ENCODE data around the gene NR2E1. TPM values are rescaled to one million over a fixed set of nuclear protein-coding genes. Genes with fewer than 3 reads are reported as not detected.

Gene NR2E1
- total and polyA plus RNA-seq, 10 of the 15 experiments (the other 5 are each of a cell fraction or from before 2014, with no cell fraction given) = not detected

GRCh38 chr6:108200631-108201030 lies 34.8 kb downstream of the NR2E1 start:
- in situ Hi-C loops (cut with MboI) = no loop called here
- ChIA-PET CTCF (no interaction called here), RAD21 (ENCODE audit: unreplicated experiment) (no interaction called here), SMC1A (ENCODE audit: uncharacterized antibody, unreplicated experiment) (interaction anchor here (0.6 to 0.7 kb wide), 2 partner anchors 23 to 129 kb away, joined by 3 read pairs; no protein-coding TSS in a partner anchor), POLR2A (no interaction called here)
- Histone ChIP-seq H3K36me3 (ENCODE audit: control insufficient read depth in 2 of 2, insufficient read depth in 2 of 2, low read length in 1 of 2) (no peaks in the 10 kb centered on the region), H3K4me1 (ENCODE audit: control insufficient read depth, insufficient read depth, low read length) (peaks cover 4% of the 10 kb centered on the region; the same call in 1 of the 2 replicates), H3K4me3 (no peak overlapping the region), H3K27ac (ENCODE audit: control insufficient read depth, insufficient read depth) (no peak overlapping the region), H3K4me2 (ENCODE audit: control insufficient read depth, insufficient read depth) (no peak overlapping the region), H4K20me1 (ENCODE audit: control insufficient read depth, insufficient read depth) (no peaks in the 10 kb centered on the region), H3K79me2 (ENCODE audit: control insufficient read depth, insufficient read depth, low read length) (no peaks in the 10 kb centered on the region), H3K27me3 (replicated peaks in 1 of 2; ENCODE audit: control insufficient read depth in 2 of 2, insufficient read depth in 2 of 2, low read length in 1 of 2) (no peaks in the 10 kb centered on the region), H3K9ac (ENCODE audit: control insufficient read depth, insufficient read depth, low read length) (no peak overlapping the region), H3K9me3 (replicated peaks; ENCODE audit: control insufficient read depth, insufficient read depth, low read length) (no peaks in the 10 kb centered on the region), H2AFZ (ENCODE audit: control insufficient read depth, low read depth, low read length) (no peak overlapping the region)
- no TSS peak for BruUV-seq (replicated peaks)
- intact Hi-C loops (cut with micrococcal nuclease; ENCODE audit: unreplicated experiment) = no loop called here
- 83% methylated on average over 7 of the region's 7 CpGs for WGBS (ENCODE audit: insufficient coverage, insufficient replicate concordance, low lambda C conversion rate, missing lambda C conversion rate)
- FAIRE-seq (no peak), DNase-seq (ENCODE audit: low read depth, low spot score) (no peak), ATAC-seq (no peak)
- TF ChIP-seq MTA2 (IDR thresholded peaks at IDR 0.05; ENCODE audit: low read depth) = no peak
- TF ChIP-seq ZNF274 (IDR thresholded peaks at IDR 0.05; ENCODE audit: insufficient read depth, insufficient read length) = no peak
- no peak for TF ChIP-seq WRNIP1 (IDR thresholded peaks at IDR 0.05; ENCODE audit: borderline replicate concordance, low read depth, low read length)
- no peak for TF ChIP-seq TCF3 (IDR thresholded peaks at IDR 0.05; ENCODE audit: borderline replicate concordance, insufficient read depth, low read depth, low read length)
- no peak for TF ChIP-seq NRF1 (conservative IDR thresholded peaks at IDR 0.05; ENCODE audit: low read depth, low read length)
- TF ChIP-seq EZH2 (IDR thresholded peaks at IDR 0.05; ENCODE audit: borderline replicate concordance, control insufficient read depth, low read depth, low read length) = no peak
- no peak for TF ChIP-seq BRCA1 (IDR thresholded peaks at IDR 0.05; ENCODE audit: low read depth, low read length)
- no peak for TF ChIP-seq RB1 (IDR thresholded peaks at IDR 0.05; ENCODE audit: borderline replicate concordance)
- no peak for TF ChIP-seq ATF2 (IDR thresholded peaks at IDR 0.05; ENCODE audit: low read length)

Measured in GM12878 (cell line).